Neuronal stem cell (in vitro differentiated cells): ENCODE results near the gene SLCO3A1.

ENCODE experiments used
- DNase-seq: peaks from one replicate; pipeline ENCODE4 v3.0.0-alpha.2; 2013; ENCODE audit warnings: low spot score
- H2AFZ ChIP-seq: one replicate; pipeline ENCODE4 v1.6.1; 2013; ENCODE audit warnings: mild to moderate bottlenecking, low read length, inconsistent platforms
- H2AK5ac ChIP-seq: 2 replicates; pipeline ENCODE4 v1.6.1; 2013; ENCODE audit warnings: low read depth, mild to moderate bottlenecking, inconsistent platforms, low read length, moderate library complexity, mixed read lengths
- H2BK120ac ChIP-seq: 2 replicates; pipeline ENCODE4 v1.6.1; 2013; ENCODE audit warnings: low read depth, mild to moderate bottlenecking, inconsistent platforms, low read length, moderate library complexity, mixed read lengths
- H2BK12ac ChIP-seq: one replicate; pipeline ENCODE4 v1.6.1; 2013; ENCODE audit warnings: low read length, inconsistent platforms
- H2BK15ac ChIP-seq: 2 replicates; pipeline ENCODE4 v1.6.1; 2013; ENCODE audit warnings: mild to moderate bottlenecking, low read length, inconsistent platforms, mixed read lengths
- H2BK5ac ChIP-seq: one replicate; pipeline ENCODE4 v1.6.1; 2013; ENCODE audit warnings: inconsistent platforms, mild to moderate bottlenecking, low read length, moderate library complexity
- H3K14ac ChIP-seq: one replicate; pipeline ENCODE4 v1.6.1; 2013; ENCODE audit warnings: low read length, inconsistent platforms
- H3K18ac ChIP-seq: 2 replicates; pipeline ENCODE4 v1.6.1; 2013; ENCODE audit warnings: low read length, inconsistent platforms
- H3K23ac ChIP-seq: 2 replicates; pipeline ENCODE4 v1.6.1; 2013; ENCODE audit warnings: low read depth, mild to moderate bottlenecking, mixed read lengths, low read length, inconsistent platforms; ENCODE audit not compliant: poor library complexity
- H3K27ac ChIP-seq: replicated peaks from 3 replicates; pipeline ENCODE4 v1.5.1; 2013; ENCODE audit warnings: low read length, inconsistent platforms
- H3K27me3 ChIP-seq, 3 experiments: 2 replicates each; pipeline ENCODE4 v1.6.1; 2013; ENCODE audit warnings: low read length in 3 of 3, mild to moderate bottlenecking in 2 of 3, inconsistent platforms in 1 of 3, low read depth in 1 of 3, mixed read lengths in 1 of 3, moderate library complexity in 1 of 3; ENCODE audit not compliant: control insufficient read depth in 3 of 3, insufficient read depth in 3 of 3
- H3K36me3 ChIP-seq, 2 donors: replicated peaks in 1 of 2; 2 replicates each; pipeline ENCODE4 v1.6.1; 2013; ENCODE audit warnings: low read length in 2 of 2; ENCODE audit not compliant: control insufficient read depth in 2 of 2, insufficient read depth in 2 of 2
- H3K4ac ChIP-seq: 2 replicates; pipeline ENCODE4 v1.6.1; 2013; ENCODE audit warnings: inconsistent platforms, mild to moderate bottlenecking, low read length, moderate library complexity
- H3K4me1 ChIP-seq, 2 donors: 1 replicate in 1 of 2; 2 replicates in 1 of 2; pipeline ENCODE4 v1.6.1; 2013; ENCODE audit warnings: low read length in 2 of 2, low read depth in 1 of 2; ENCODE audit not compliant: control insufficient read depth in 2 of 2, insufficient read depth in 1 of 2
- H3K4me2 ChIP-seq: one replicate; pipeline ENCODE4 v1.6.1; 2013; ENCODE audit warnings: mild to moderate bottlenecking, low read length, inconsistent platforms; ENCODE audit not compliant: insufficient read depth, poor library complexity, severe bottlenecking
- H3K4me3 ChIP-seq, 2 donors: 2 replicates each; pipeline ENCODE4 v1.5.1; 2013; ENCODE audit warnings: low read length in 2 of 2, mild to moderate bottlenecking in 2 of 2, inconsistent platforms in 1 of 2, moderate library complexity in 1 of 2
- H3K79me1 ChIP-seq: one replicate; pipeline ENCODE4 v1.6.1; 2013; ENCODE audit warnings: low read depth, mild to moderate bottlenecking, inconsistent platforms, low read length, moderate library complexity
- H3K9ac ChIP-seq: one replicate; pipeline ENCODE4 v1.6.1; 2013; ENCODE audit warnings: mild to moderate bottlenecking, low read depth, low read length, inconsistent platforms; ENCODE audit not compliant: poor library complexity
- H3K9me3 ChIP-seq, 2 donors: replicated peaks in 1 of 2; 2 replicates each; pipeline versions ENCODE3 to v1.6.1; 2013; ENCODE audit warnings: low read length in 2 of 2, mild to moderate bottlenecking in 2 of 2, inconsistent platforms in 1 of 2, low read depth in 1 of 2, mixed read lengths in 1 of 2, moderate library complexity in 1 of 2; ENCODE audit not compliant: control insufficient read depth in 2 of 2, insufficient read depth in 1 of 2
- H4K8ac ChIP-seq: one replicate; pipeline ENCODE4 v1.6.1; 2013; ENCODE audit warnings: low read depth, mild to moderate bottlenecking, inconsistent platforms, low read length, moderate library complexity
- H4K91ac ChIP-seq: one replicate; pipeline ENCODE4 v1.6.1; 2013; ENCODE audit warnings: low read length, low read depth, mild to moderate bottlenecking, inconsistent platforms; ENCODE audit not compliant: poor library complexity
- WGBS, 2 donors: extraction: QIAGEN DNeasy Blood & Tissue Kit; methylation state at CpG; one replicate each; pipeline ENCODE4 v1.1.7; 2013; ENCODE audit warnings: missing lambda C conversion rate in 2 of 2, mixed read lengths in 1 of 2; ENCODE audit not compliant: insufficient read length in 2 of 2, insufficient replicate concordance in 1 of 2; ENCODE audit errors: extremely low coverage in 2 of 2; 5-methylcytosine and 5-hydroxymethylcytosine counted together

Gene SLCO3A1

GRCh38 chr15:91916051-91916450 is 62.5 kb downstream of the SLCO3A1 start:
- Histone ChIP-seq H3K4me1 (no peaks in the 10 kb centered on the region), H3K79me1 (peaks cover 2% of the 10 kb centered on the region), H3K23ac (no peak overlapping the region), H3K4me2 (no peak overlapping the region), H3K9ac (no peak overlapping the region), H3K4ac (no peak overlapping the region), H3K18ac (peak overlapping the region; percentile 11), H3K27me3 (no peaks in the 10 kb centered on the region), H3K4me3 (no peak overlapping the region), H3K27ac (no peak overlapping the region), H2BK15ac (no peak overlapping the region), H2BK120ac (no peak overlapping the region), H3K36me3 (no peaks in the 10 kb centered on the region), H3K14ac (no peak overlapping the region), H2AK5ac (no peak overlapping the region), H2BK12ac (no peak overlapping the region), H2BK5ac (no peak overlapping the region), H3K9me3 (no peaks in the 10 kb centered on the region), H2AFZ (no peak overlapping the region), H4K8ac (no peak overlapping the region), H4K91ac (no peak overlapping the region)
- no peak for DNase-seq
- WGBS, 2 donors, result no CpG with 5 or more reads among the region's 48 CpGs

GRCh38 chr15:91917686-91918360 is 64.3 kb downstream of the SLCO3A1 start:
- Histone ChIP-seq H2BK5ac (no peak overlapping the region), H3K79me1 (peaks cover 2% of the 10 kb centered on the region), H4K91ac (no peak overlapping the region), H2AFZ (no peak overlapping the region), H3K27me3 (no peaks in the 10 kb centered on the region), H3K9me3 (no peaks in the 10 kb centered on the region), H4K8ac (no peak overlapping the region), H3K27ac (no peak overlapping the region), H3K36me3 (no peaks in the 10 kb centered on the region), H2BK12ac (no peak overlapping the region), H3K4me3 (no peak overlapping the region), H2BK15ac (no peak overlapping the region), H3K18ac (no peak overlapping the region), H3K4ac (no peak overlapping the region), H3K23ac (no peak overlapping the region), H2BK120ac (no peak overlapping the region), H3K4me1 (no peaks in the 10 kb centered on the region), H3K4me2 (no peak overlapping the region), H3K9ac (no peak overlapping the region), H3K14ac (no peak overlapping the region), H2AK5ac (no peak overlapping the region)
- no peak for DNase-seq
- no CpG with 5 or more reads among the region's 4 CpGs for WGBS, 2 donors

- Histone ChIP-seq H3K14ac (peak overlapping the region; percentile 86), H3K36me3 (no peaks in the 10 kb centered on the region), H3K23ac (no peak overlapping the region), H3K9ac (no peak overlapping the region), H3K18ac (peak overlapping the region; percentile 15), H2BK15ac (no peak overlapping the region), H4K8ac (no peak overlapping the region), H3K27ac (no peak overlapping the region), H2BK12ac (no peak overlapping the region), H3K27me3 (no peaks in the 10 kb centered on the region), H3K79me1 (peaks cover 2% of the 10 kb centered on the region), H3K4me1 (no peaks in the 10 kb centered on the region), H3K4me3 (no peak overlapping the region), H2AK5ac (no peak overlapping the region), H3K9me3 (no peaks in the 10 kb centered on the region), H2BK5ac (no peak overlapping the region), H3K4me2 (no peak overlapping the region), H3K4ac (no peak overlapping the region), H2AFZ (no peak overlapping the region), H2BK120ac (no peak overlapping the region), H4K91ac (no peak overlapping the region)
- no CpG with 5 or more reads among the region's 15 CpGs for WGBS, 2 donors
- DNase-seq, result no peak
These were observed 65.6 kb downstream of the SLCO3A1 start for GRCh38 chr15:91919014-91919534.

- Histone ChIP-seq H2AK5ac (no peak overlapping the region), H3K9me3 (no peaks in the 10 kb centered on the region), H3K27me3 (no peaks in the 10 kb centered on the region), H3K79me1 (peaks cover under 1% of the 10 kb centered on the region), H3K9ac (no peak overlapping the region), H2BK12ac (no peak overlapping the region), H2BK15ac (no peak overlapping the region), H2AFZ (no peak overlapping the region), H4K91ac (no peak overlapping the region), H3K14ac (no peak overlapping the region), H4K8ac (no peak overlapping the region), H3K4me3 (no peak overlapping the region), H3K18ac (no peak overlapping the region), H3K23ac (no peak overlapping the region), H2BK120ac (no peak overlapping the region), H3K4me1 (no peaks in the 10 kb centered on the region), H3K36me3 (no peaks in the 10 kb centered on the region), H3K4me2 (no peak overlapping the region), H2BK5ac (no peak overlapping the region), H3K4ac (no peak overlapping the region), H3K27ac (no peak overlapping the region)
- DNase-seq, result no peak
- WGBS, 2 donors, result no CpG with 5 or more reads among the region's 5 CpGs
These were observed 67.8 kb downstream of the SLCO3A1 start for GRCh38 chr15:91921188-91921842.
